BLaER1 treated with 17β-estradiol and CSF1 and Interleukin-3, amounts not matched to agents 10 nM and 100 nM (cell line): Measurements from ENCODE around the gene PRUNE1.

ENCODE experiments used
- H3K27ac ChIP-seq, 11 experiments: shearing (Covaris generic); formaldehyde crosslinking; 2 replicates each; pipeline ENCODE4 v1.8.1; 2022
- H3K27me3 ChIP-seq, 11 experiments: shearing (Covaris generic); formaldehyde crosslinking; 2 replicates each; pipeline ENCODE4 v1.8.1; 2022
- H3K36me3 ChIP-seq, 11 experiments: shearing (Covaris generic); formaldehyde crosslinking; 2 replicates each; pipeline ENCODE4 v1.8.1; 2022
- H3K4me1 ChIP-seq, 10 experiments: shearing (Covaris generic); formaldehyde crosslinking; 2 replicates each; pipeline ENCODE4 v1.8.1; 2022
- H3K4me2 ChIP-seq, 11 experiments: shearing (Covaris generic); formaldehyde crosslinking; 2 replicates each; pipeline ENCODE4 v1.8.1; 2022
- H3K4me3 ChIP-seq, 10 experiments: shearing (Covaris generic); formaldehyde crosslinking; 2 replicates each; pipeline ENCODE4 v1.8.1; 2022
- H3K9ac ChIP-seq, 11 experiments: shearing (Covaris generic); formaldehyde crosslinking; 2 replicates each; pipeline ENCODE4 v1.8.1; 2022
- H3K9me3 ChIP-seq, 11 experiments: shearing (Covaris generic); formaldehyde crosslinking; replicated peaks in 1 of 11; 2 replicates each; pipeline ENCODE4 v1.8.1; 2022
- H4K20me1 ChIP-seq, 11 experiments: shearing (Covaris generic); formaldehyde crosslinking; 2 replicates each; pipeline ENCODE4 v1.8.1; 2022
- Cebpa-rat ChIP-seq, 11 experiments: shearing (Covaris generic); IDR thresholded peaks; 2 replicates each; pipeline ENCODE4 v1.8.1; 2022

Gene PRUNE1

GRCh38 chr1:150974580-150975478, 33.4 kb upstream of the PRUNE1 start, which contains the start of gene CERS2:
Gene CERS2 (minus strand): TSS chr1:150974835. CDS start chr1:150969090, 5,745 bp downstream.
- no peaks in the 10 kb centered on the region for H3K9me3 ChIP-seq
- H3K27me3 ChIP-seq, result no peaks in the 10 kb centered on the region
- H3K27ac ChIP-seq, result peak within 1 kb of the TSS; percentile 93 to 99 (median 97)
- H3K9ac ChIP-seq, result peak within 1 kb of the TSS; percentile 95 to 100 (median 98)
- H3K4me2 ChIP-seq, result peak within 1 kb of the TSS; percentile 94 to 100 (median 98)
- peaks cover 0 to 31% (median 21%) of the 10 kb centered on the region in 11 experiments; a peak in 17 of 22 replicates for H3K36me3 ChIP-seq
- peaks cover 35 to 41% (median 38%) of the 10 kb centered on the region in 11 experiments for H4K20me1 ChIP-seq
- H3K4me1 ChIP-seq, result peaks cover 72 to 83% (median 79%) of the 10 kb centered on the region in 10 experiments
- H3K4me3 ChIP-seq, result peak within 1 kb of the TSS; percentile 79 to 96 (median 89)
- TF ChIP-seq Cebpa-rat (IDR thresholded peaks at IDR 0.05), result no peak

- Histone ChIP-seq H3K4me2 (peak overlapping the region; percentile 81 to 98 (median 90)), H3K27me3 (no peaks in the 10 kb centered on the region), H3K27ac (peak overlapping the region in 9 of 11 experiments; percentile 50 to 81 (median 66); a peak in 16 of 22 replicates), H3K4me3 (peak overlapping the region in 6 of 10 experiments; percentile 31 to 50 (median 40); a peak in 9 of 20 replicates), H3K9me3 (no peaks in the 10 kb centered on the region), H3K36me3 (peaks cover 0 to 17% (median 8%) of the 10 kb centered on the region in 11 experiments; a peak in 10 of 22 replicates), H4K20me1 (peaks cover 19 to 25% (median 22%) of the 10 kb centered on the region in 11 experiments), H3K4me1 (peaks cover 70 to 78% (median 72%) of the 10 kb centered on the region in 10 experiments), H3K9ac (peak overlapping the region in 8 of 11 experiments; percentile 15 to 73 (median 61); a peak in 12 of 22 replicates)
- TF ChIP-seq Cebpa-rat (IDR thresholded peaks at IDR 0.05), result no peak
Measured at GRCh38 chr1:150976401-150976821, 31.8 kb upstream of the PRUNE1 start.

- TF ChIP-seq Cebpa-rat (IDR thresholded peaks at IDR 0.05), result no peak
- Histone ChIP-seq H3K4me3 (peak overlapping the region in 7 of 10 experiments; percentile 29 to 50 (median 37); a peak in 14 of 20 replicates), H3K9ac (peak overlapping the region; percentile 15 to 73 (median 55); a peak in 20 of 22 replicates), H3K4me2 (peak overlapping the region; percentile 81 to 98 (median 90)), H3K9me3 (no peaks in the 10 kb centered on the region), H4K20me1 (peaks cover 12 to 18% (median 16%) of the 10 kb centered on the region in 11 experiments), H3K27ac (peak overlapping the region; percentile 5 to 81 (median 65); a peak in 19 of 22 replicates), H3K4me1 (peaks cover 70 to 78% (median 72%) of the 10 kb centered on the region in 10 experiments), H3K36me3 (peaks cover 0 to 10% (median 3%) of the 10 kb centered on the region in 11 experiments; a peak in 8 of 22 replicates), H3K27me3 (no peaks in the 10 kb centered on the region)
Measured at GRCh38 chr1:150976879-150977694, 31.2 kb upstream of the PRUNE1 start.

GRCh38 chr1:150979092-150980056, 28.9 kb upstream of the PRUNE1 start:
- H4K20me1 ChIP-seq, result no peaks in the 10 kb centered on the region
- TF ChIP-seq Cebpa-rat (IDR thresholded peaks at IDR 0.05), result no peak
- H3K9ac ChIP-seq, result peak overlapping the region; percentile 10 to 71 (median 64); a peak in 20 of 22 replicates

GRCh38 chr1:150981177-150981804, 27.0 kb upstream of the PRUNE1 start:
- peaks cover 49 to 65% (median 56%) of the 10 kb centered on the region in 10 experiments for H3K4me1 ChIP-seq
- H3K9ac ChIP-seq, result peak overlapping the region in 7 of 11 experiments; percentile 0 to 50 (median 28); a peak in 5 of 22 replicates
- no peak for TF ChIP-seq Cebpa-rat (IDR thresholded peaks at IDR 0.05)
- H3K4me3 ChIP-seq, result no peak overlapping the region; a peak in 1 of 20 replicates
- H3K4me2 ChIP-seq, result peak overlapping the region; percentile 33 to 83 (median 56); a peak in 21 of 22 replicates
- no peaks in the 10 kb centered on the region for H3K36me3 ChIP-seq
- no peaks in the 10 kb centered on the region for H4K20me1 ChIP-seq
- peak overlapping the region in 4 of 11 experiments; percentile 21 to 45 (median 29); a peak in 7 of 22 replicates for H3K27ac ChIP-seq
- no peaks in the 10 kb centered on the region for H3K27me3 ChIP-seq
- H3K9me3 ChIP-seq, result no peaks in the 10 kb centered on the region

More at GRCh38 chr1:150979092-150980056, 28.9 kb upstream of the PRUNE1 start:
- peaks cover 61 to 77% (median 69%) of the 10 kb centered on the region in 10 experiments for H3K4me1 ChIP-seq
- H3K4me2 ChIP-seq, result peak overlapping the region; percentile 76 to 98 (median 89)
- no peaks in the 10 kb centered on the region for H3K36me3 ChIP-seq
- H3K27ac ChIP-seq, result peak overlapping the region in 10 of 11 experiments; percentile 13 to 81 (median 59); a peak in 18 of 22 replicates
- H3K27me3 ChIP-seq, result no peaks in the 10 kb centered on the region
- H3K4me3 ChIP-seq, result peak overlapping the region in 8 of 10 experiments; percentile 17 to 59 (median 39); a peak in 12 of 20 replicates
- no peaks in the 10 kb centered on the region for H3K9me3 ChIP-seq

- TF ChIP-seq Cebpa-rat (IDR thresholded peaks at IDR 0.05), result no peak
- Histone ChIP-seq H3K9ac (peak within 1 kb of the TSS in 8 of 11 experiments; percentile 0 to 50 (median 32); a peak in 7 of 22 replicates), H3K9me3 (no peaks in the 10 kb centered on the region), H3K36me3 (no peaks in the 10 kb centered on the region), H3K27me3 (no peaks in the 10 kb centered on the region), H3K4me3 (no peak within 1 kb of the TSS; a peak in 1 of 20 replicates), H3K4me1 (peaks cover 41 to 57% (median 48%) of the 10 kb centered on the region in 10 experiments), H4K20me1 (no peaks in the 10 kb centered on the region), H3K27ac (peak within 1 kb of the TSS in 4 of 11 experiments; percentile 21 to 45 (median 29); a peak in 7 of 22 replicates), H3K4me2 (peak within 1 kb of the TSS; percentile 33 to 83 (median 56))
Measured at GRCh38 chr1:150981805-150982712, 26.2 kb upstream of the PRUNE1 start, which contains the start of gene ANXA9. Gene ANXA9 (plus strand): TSS chr1:150982292. CDS start chr1:150983106, 814 bp downstream.
